Smooth muscle cell (in vitro differentiated cells): ENCODE results near the gene AGPS. TPM values are rescaled to one million over a fixed set of nuclear protein-coding genes. Genes with fewer than 3 reads are reported as not detected.
"Not testable (repeated sequence)": the region's sequence is repeated elsewhere in the genome, so short reads cannot be mapped to it uniquely, and the experiment has no call there.

Source experiments
- DNase-seq: peaks from one replicate; lab custom pipeline; 2025; ENCODE audit not compliant: unreplicated experiment; lab: John Stamatoyannopoulos, UW
- H2AFZ ChIP-seq: fragments of 200-600 bp; sonication (generic); 2 replicates; pipeline ENCODE4 v1.6.0; 2016; ENCODE audit warnings: antibody characterized with exemption, low read depth, mild to moderate bottlenecking
- H3F3A ChIP-seq: fragments of 200-600 bp; sonication (generic); 2 replicates; pipeline ENCODE4 v1.6.0; 2017; ENCODE audit warnings: antibody characterized with exemption, low read depth
- H3K27ac ChIP-seq: fragments of 200-600 bp; sonication (generic); 2 replicates; pipeline ENCODE4 v1.5.1; 2016; ENCODE audit warnings: low read depth, mild to moderate bottlenecking
- H3K27me3 ChIP-seq: fragments of 200-600 bp; sonication (generic); 2 replicates; pipeline ENCODE4 v1.6.1; 2016; ENCODE audit warnings: low read depth, mild to moderate bottlenecking
- H3K36me3 ChIP-seq: fragments of 200-600 bp; sonication (generic); 2 replicates; pipeline ENCODE4 v1.5.1; 2016; ENCODE audit warnings: low read depth
- H3K4me1 ChIP-seq: fragments of 200-600 bp; sonication (generic); 2 replicates; pipeline ENCODE4 v1.5.1; 2016; ENCODE audit warnings: low read depth
- H3K4me2 ChIP-seq: fragments of 200-600 bp; sonication (generic); 2 replicates; pipeline ENCODE4 v1.6.0; 2016; ENCODE audit warnings: mild to moderate bottlenecking
- H3K4me3 ChIP-seq: fragments of 200-600 bp; sonication (generic); 2 replicates; pipeline ENCODE4 v1.5.1; 2016; ENCODE audit warnings: mild to moderate bottlenecking
- H3K79me2 ChIP-seq: fragments of 200-600 bp; sonication (generic); 2 replicates; pipeline ENCODE4 v1.6.0; 2016; ENCODE audit warnings: low read depth, mild to moderate bottlenecking
- H3K9ac ChIP-seq: fragments of 200-600 bp; sonication (generic); 2 replicates; pipeline ENCODE4 v1.6.0; 2016; ENCODE audit warnings: low read depth
- H3K9me3 ChIP-seq: fragments of 200-600 bp; sonication (generic); replicated peaks from 2 replicates; pipeline ENCODE4 v1.5.1; 2016; ENCODE audit warnings: low read depth
- H4K20me1 ChIP-seq: fragments of 200-600 bp; sonication (generic); 2 replicates; pipeline ENCODE4 v1.6.0; 2016; ENCODE audit warnings: low read depth
- WGBS: methylation state at CpG from one replicate; pipeline ENCODE4 v1.1.7; 2016; ENCODE audit warnings: low lambda C conversion rate; 5-methylcytosine and 5-hydroxymethylcytosine counted together
- polyA plus RNA-seq: library from polyadenylated mRNA; unstranded; fragments of >200 nt; fragmentation: Nextera tagmentation; extraction: Ambion mirVana; gene quantifications from 2 replicates; pipeline ENCODE4 v1.2.1, GENCODE V29; 2016
- total RNA-seq: library from RNA; depleted of rRNA; stranded (reverse); fragments of >200 nt; gene quantifications from 2 replicates; pipeline ENCODE4 v1.2.3, GENCODE V29; 2014
- TF ChIP-seq, protein P1 (sequence below): fragments of 200-600 bp; sonication (generic); IDR thresholded peaks from 2 replicates; pipeline ENCODE4 v1.5.1; 2017; ENCODE audit warnings: borderline replicate concordance, mild to moderate bottlenecking, antibody characterized with exemption; ENCODE audit not compliant: insufficient read depth, poor library complexity, severe bottlenecking

The AGPS gene
- total and polyA plus RNA-seq, 2 experiments from 2014 or later, result 19.5 to 41.4 TPM

GRCh38 chr2:177549171-177549570 is 156.6 kb downstream of the AGPS start:
- Histone ChIP-seq H3F3A (peaks cover 4% of the 10 kb centered on the region), H3K4me2 (no peak overlapping the region), H3K27ac (peak overlapping the region; percentile 18), H3K4me3 (no peak overlapping the region), H3K27me3 (no peaks in the 10 kb centered on the region), H3K9ac (no peak overlapping the region), H3K4me1 (peaks cover 4% of the 10 kb centered on the region), H4K20me1 (no peaks in the 10 kb centered on the region), H3K79me2 (no peaks in the 10 kb centered on the region), H3K36me3 (no peaks in the 10 kb centered on the region), H2AFZ (no peak overlapping the region), H3K9me3 (peaks cover 4% of the 10 kb centered on the region)
- TF ChIP-seq, protein P1, sequence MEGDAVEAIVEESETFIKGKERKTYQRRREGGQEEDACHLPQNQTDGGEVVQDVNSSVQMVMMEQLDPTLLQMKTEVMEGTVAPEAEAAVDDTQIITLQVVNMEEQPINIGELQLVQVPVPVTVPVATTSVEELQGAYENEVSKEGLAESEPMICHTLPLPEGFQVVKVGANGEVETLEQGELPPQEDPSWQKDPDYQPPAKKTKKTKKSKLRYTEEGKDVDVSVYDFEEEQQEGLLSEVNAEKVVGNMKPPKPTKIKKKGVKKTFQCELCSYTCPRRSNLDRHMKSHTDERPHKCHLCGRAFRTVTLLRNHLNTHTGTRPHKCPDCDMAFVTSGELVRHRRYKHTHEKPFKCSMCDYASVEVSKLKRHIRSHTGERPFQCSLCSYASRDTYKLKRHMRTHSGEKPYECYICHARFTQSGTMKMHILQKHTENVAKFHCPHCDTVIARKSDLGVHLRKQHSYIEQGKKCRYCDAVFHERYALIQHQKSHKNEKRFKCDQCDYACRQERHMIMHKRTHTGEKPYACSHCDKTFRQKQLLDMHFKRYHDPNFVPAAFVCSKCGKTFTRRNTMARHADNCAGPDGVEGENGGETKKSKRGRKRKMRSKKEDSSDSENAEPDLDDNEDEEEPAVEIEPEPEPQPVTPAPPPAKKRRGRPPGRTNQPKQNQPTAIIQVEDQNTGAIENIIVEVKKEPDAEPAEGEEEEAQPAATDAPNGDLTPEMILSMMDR, result no peak
- DNase-seq, result no peak

DNA sequence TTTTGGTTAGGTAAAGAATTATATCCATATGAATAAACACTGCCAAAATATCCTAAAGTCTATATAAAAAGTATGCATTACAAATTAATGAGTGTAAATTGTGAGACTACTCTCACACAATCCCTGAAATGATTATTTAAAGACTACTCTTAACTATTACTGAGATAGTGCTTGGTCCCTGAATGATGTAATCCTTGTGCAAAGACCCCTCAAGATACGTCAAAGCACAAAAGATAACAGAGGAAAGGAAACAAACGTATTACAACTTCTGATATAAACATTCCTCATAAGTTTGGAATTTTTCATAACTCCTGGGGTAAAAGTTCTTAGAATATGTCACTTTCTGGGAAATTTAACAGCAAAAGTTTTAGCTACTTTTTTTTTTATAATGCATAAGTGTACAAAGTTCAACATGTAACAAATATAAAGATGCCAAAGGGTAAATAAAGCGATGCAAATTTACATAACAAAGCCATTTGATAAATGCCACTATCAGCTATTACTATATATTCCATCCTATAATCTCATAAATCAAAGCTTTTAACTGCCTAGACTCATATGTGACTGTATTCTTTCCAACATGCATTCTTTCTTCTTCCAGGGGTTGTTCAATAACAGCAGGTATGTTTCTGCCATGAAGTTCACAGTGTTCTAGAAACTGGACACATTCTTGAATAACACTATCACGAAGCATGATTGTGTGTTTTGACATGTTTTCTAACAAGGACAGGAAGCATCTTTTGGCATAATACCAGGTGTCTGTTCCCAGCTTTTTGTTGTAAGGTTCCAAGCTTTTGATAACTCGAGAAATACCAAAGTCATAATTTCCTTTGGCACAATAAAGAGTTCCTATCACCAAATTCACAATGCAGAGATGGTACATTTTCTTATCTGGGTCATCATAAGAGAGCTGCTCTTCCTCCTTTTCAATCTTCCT is 158.0 kb downstream of the AGPS start:
- TF ChIP-seq, protein P1, result no peak
- 72% methylated on average over 5 of the region's 5 CpGs for WGBS
- H3K9me3 ChIP-seq, result peaks cover 4% of the 10 kb centered on the region

GRCh38 chr2:177551360-177551759 is 158.8 kb downstream of the AGPS start:
- not testable (repeated sequence) for H3K27me3 ChIP-seq, H3K36me3 ChIP-seq, H3K4me1 ChIP-seq, H3K4me2 ChIP-seq, H3K4me3 ChIP-seq, H3K9ac ChIP-seq, H4K20me1 ChIP-seq, H3K27ac ChIP-seq, H2AFZ ChIP-seq, H3F3A ChIP-seq, DNase-seq, H3K79me2 ChIP-seq, H3K9me3 ChIP-seq
- WGBS, result 98% methylated on average over 4 of the region's 4 CpGs

More for the DNA sequence above, 158.0 kb downstream of the AGPS start:
- Histone ChIP-seq H4K20me1 (no peaks in the 10 kb centered on the region), H3K27me3 (no peaks in the 10 kb centered on the region), H3K4me3 (no peak overlapping the region), H3K79me2 (no peaks in the 10 kb centered on the region), H3K4me1 (peaks cover 4% of the 10 kb centered on the region), H3K9ac (no peak overlapping the region), H3K4me2 (no peak overlapping the region), H3K36me3 (no peaks in the 10 kb centered on the region), H3F3A (peaks cover 4% of the 10 kb centered on the region), H3K27ac (peak overlapping the region; percentile 18), H2AFZ (no peak overlapping the region)
- no peak for DNase-seq

- Histone ChIP-seq H4K20me1 (no peaks in the 10 kb centered on the region), H3K9ac (peak overlapping the region; percentile 98), H3K79me2 (no peaks in the 10 kb centered on the region), H3K27me3 (no peaks in the 10 kb centered on the region), H3K4me2 (peak overlapping the region; percentile 90), H3K4me1 (peaks cover 4% of the 10 kb centered on the region), H3K36me3 (no peaks in the 10 kb centered on the region), H3F3A (peaks cover 4% of the 10 kb centered on the region), H3K27ac (peak overlapping the region; percentile 94), H3K9me3 (no peaks in the 10 kb centered on the region), H2AFZ (peak overlapping the region; percentile 81), H3K4me3 (peak overlapping the region; percentile 81)
- no peak for DNase-seq
- TF ChIP-seq, protein P1, result no peak
- whole genome bisulfite sequencing, result 70% methylated on average over 13 of the region's 13 CpGs
Measured at GRCh38 chr2:177551989-177552421, 159.4 kb downstream of the AGPS start.
